ENCODE measurements around the gene DPEP1. TPM values are rescaled to one million over a fixed set of nuclear protein-coding genes. Genes with fewer than 3 reads are reported as not detected.

The DPEP1 gene
- total RNA-seq, 1 donor from 2014 or later: not detected

DNA sequence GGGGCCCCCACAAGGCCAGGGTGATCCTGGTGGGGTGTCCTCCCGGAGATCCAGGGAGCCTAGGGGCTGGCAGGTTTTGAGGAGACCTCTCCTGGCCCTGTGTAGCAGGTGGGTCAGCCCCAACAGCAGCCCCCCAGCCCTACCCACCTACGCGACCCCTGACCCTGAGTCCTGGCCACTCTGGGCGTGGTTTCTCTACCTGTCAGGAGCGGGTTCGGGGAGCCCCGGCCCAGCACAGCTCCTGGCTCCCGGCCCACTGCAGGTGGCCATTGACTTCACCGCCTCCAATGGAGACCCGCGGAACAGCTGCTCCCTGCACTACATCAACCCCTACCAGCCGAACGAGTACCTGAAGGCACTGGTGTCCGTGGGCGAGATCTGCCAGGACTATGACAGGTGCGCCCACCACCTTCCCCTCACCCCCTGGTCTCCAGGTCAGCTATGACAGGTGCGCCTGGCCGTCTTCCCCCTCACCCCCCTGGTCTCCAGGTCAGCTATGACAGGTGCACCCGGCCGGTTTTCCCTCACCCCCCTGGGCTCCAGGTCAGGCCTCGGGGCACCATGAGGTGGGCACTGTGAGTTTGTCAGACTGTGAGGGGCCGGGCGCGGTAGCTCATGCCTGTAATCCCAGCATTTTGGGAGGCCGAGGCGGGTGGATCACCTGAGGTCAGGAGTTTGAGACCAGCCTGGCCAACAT, 24.9 kb upstream of the DPEP1 start:
- H3K4me3 Mint-ChIP-seq (ENCODE audit: unreplicated experiment): no peak overlapping the region
- DNase-seq (ENCODE audit: low spot score): peak; percentile 90
- H3K27me3 Mint-ChIP-seq (ENCODE audit: low read depth): no peaks in the 10 kb centered on the region
- TF ChIP-seq, protein P1, sequence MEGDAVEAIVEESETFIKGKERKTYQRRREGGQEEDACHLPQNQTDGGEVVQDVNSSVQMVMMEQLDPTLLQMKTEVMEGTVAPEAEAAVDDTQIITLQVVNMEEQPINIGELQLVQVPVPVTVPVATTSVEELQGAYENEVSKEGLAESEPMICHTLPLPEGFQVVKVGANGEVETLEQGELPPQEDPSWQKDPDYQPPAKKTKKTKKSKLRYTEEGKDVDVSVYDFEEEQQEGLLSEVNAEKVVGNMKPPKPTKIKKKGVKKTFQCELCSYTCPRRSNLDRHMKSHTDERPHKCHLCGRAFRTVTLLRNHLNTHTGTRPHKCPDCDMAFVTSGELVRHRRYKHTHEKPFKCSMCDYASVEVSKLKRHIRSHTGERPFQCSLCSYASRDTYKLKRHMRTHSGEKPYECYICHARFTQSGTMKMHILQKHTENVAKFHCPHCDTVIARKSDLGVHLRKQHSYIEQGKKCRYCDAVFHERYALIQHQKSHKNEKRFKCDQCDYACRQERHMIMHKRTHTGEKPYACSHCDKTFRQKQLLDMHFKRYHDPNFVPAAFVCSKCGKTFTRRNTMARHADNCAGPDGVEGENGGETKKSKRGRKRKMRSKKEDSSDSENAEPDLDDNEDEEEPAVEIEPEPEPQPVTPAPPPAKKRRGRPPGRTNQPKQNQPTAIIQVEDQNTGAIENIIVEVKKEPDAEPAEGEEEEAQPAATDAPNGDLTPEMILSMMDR (IDR thresholded peaks at IDR 0.05): no peak
- peaks cover 5% of the 10 kb centered on the region for H3K4me1 Mint-ChIP-seq (ENCODE audit: low read depth)
- no peak overlapping the region for H3K27ac Mint-ChIP-seq (ENCODE audit: unreplicated experiment)
- H3K36me3 Mint-ChIP-seq (ENCODE audit: low read depth): no peaks in the 10 kb centered on the region
- H3K9me3 Mint-ChIP-seq (ENCODE audit: low read depth): no peaks in the 10 kb centered on the region

GRCh38 chr16:89589241-89589926, 24.1 kb upstream of the DPEP1 start:
- no peak overlapping the region for H3K4me3 Mint-ChIP-seq (ENCODE audit: unreplicated experiment)
- peak; percentile 77 for DNase-seq (ENCODE audit: low spot score)
- TF ChIP-seq, protein P1 (IDR thresholded peaks at IDR 0.05): no peak
- no peaks in the 10 kb centered on the region for H3K27me3 Mint-ChIP-seq (ENCODE audit: low read depth)
- peaks cover 5% of the 10 kb centered on the region for H3K4me1 Mint-ChIP-seq (ENCODE audit: low read depth)
- no peaks in the 10 kb centered on the region for H3K36me3 Mint-ChIP-seq (ENCODE audit: low read depth)
- H3K9me3 Mint-ChIP-seq (ENCODE audit: low read depth): no peaks in the 10 kb centered on the region
- no peak overlapping the region for H3K27ac Mint-ChIP-seq (ENCODE audit: unreplicated experiment)

GRCh38 chr16:89593841-89594240, 19.6 kb upstream of the DPEP1 start:
- H3K4me1 Mint-ChIP-seq (ENCODE audit: low read depth): no peaks in the 10 kb centered on the region
- DNase-seq (ENCODE audit: low spot score): no peak
- no peak overlapping the region for H3K27ac Mint-ChIP-seq (ENCODE audit: unreplicated experiment)
- no peaks in the 10 kb centered on the region for H3K36me3 Mint-ChIP-seq (ENCODE audit: low read depth)
- TF ChIP-seq, protein P1 (IDR thresholded peaks at IDR 0.05): no peak
- no peaks in the 10 kb centered on the region for H3K27me3 Mint-ChIP-seq (ENCODE audit: low read depth)
- no peak overlapping the region for H3K4me3 Mint-ChIP-seq (ENCODE audit: unreplicated experiment)
- H3K9me3 Mint-ChIP-seq (ENCODE audit: low read depth): no peaks in the 10 kb centered on the region

DNA sequence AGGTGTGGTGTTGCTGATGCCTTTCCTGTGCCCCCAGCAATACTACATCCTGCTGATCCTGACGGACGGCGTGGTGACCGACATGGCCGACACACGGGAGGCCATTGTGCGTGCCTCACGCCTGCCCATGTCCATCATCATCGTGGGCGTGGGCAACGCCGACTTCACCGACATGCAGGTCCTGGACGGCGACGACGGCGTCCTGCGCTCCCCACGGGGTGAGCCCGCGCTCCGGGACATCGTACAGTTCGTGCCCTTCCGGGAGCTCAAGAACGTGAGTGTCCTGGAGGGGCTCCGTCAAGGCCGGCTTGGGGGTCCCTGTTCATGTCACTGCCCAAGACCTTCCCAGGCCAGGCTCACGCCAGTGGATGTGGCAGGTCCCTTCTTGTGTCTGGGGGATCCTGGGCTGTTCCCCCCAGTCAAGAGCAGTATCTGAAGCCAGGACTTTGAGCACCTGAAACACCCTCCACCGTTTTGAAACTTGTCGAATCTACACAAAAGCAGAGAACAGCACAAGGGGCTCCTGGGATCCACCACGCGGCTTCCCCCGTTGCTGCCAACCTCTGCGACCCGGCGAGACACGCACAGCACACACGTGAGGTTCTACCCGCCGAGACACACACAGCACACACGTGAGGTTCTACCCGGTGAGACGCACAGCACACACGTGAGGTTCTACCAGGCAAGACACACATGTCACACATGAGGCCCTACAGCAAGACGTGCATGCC, 17.9 kb upstream of the DPEP1 start:
- Mint-ChIP-seq H3K4me1 (ENCODE audit: low read depth) (no peaks in the 10 kb centered on the region), H3K4me3 (ENCODE audit: unreplicated experiment) (no peak overlapping the region), H3K27ac (ENCODE audit: unreplicated experiment) (no peak overlapping the region), H3K36me3 (ENCODE audit: low read depth) (no peaks in the 10 kb centered on the region), H3K27me3 (ENCODE audit: low read depth) (no peaks in the 10 kb centered on the region), H3K9me3 (ENCODE audit: low read depth) (no peaks in the 10 kb centered on the region)
- TF ChIP-seq, protein P1 (IDR thresholded peaks at IDR 0.05): no peak
- no peak for DNase-seq (ENCODE audit: low spot score)

DNA sequence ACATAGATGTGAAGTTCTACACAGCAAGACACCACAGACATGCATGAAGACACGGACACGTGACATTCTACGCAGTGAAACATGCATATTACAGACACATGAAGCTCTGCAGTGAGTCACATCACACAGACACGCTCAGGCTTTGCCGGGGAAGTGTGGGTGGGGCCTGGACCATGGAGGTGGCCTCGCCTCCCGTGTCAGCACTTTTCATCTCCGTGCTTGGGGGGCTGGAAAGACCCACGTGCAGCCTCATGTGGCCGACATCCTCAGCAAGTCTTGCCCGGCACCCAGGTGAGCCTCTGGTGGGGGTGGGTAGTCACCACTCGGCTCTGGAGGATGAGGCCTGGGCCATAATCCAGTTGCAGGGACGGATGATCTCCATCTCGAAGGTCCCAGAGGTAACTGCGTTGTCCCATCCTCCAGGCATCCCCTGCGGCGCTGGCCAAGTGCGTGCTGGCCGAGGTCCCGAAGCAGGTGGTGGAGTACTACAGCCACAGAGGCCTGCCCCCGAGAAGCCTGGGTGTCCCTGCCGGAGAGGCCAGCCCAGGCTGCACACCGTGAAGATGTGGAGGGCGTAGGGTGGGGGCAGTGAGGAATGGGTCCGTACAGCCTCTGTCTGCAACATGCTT, 17.3 kb upstream of the DPEP1 start:
- Mint-ChIP-seq H3K27me3 (ENCODE audit: low read depth) (no peaks in the 10 kb centered on the region), H3K4me1 (ENCODE audit: low read depth) (no peaks in the 10 kb centered on the region), H3K9me3 (ENCODE audit: low read depth) (no peaks in the 10 kb centered on the region), H3K27ac (ENCODE audit: unreplicated experiment) (no peak overlapping the region), H3K36me3 (ENCODE audit: low read depth) (no peaks in the 10 kb centered on the region), H3K4me3 (ENCODE audit: unreplicated experiment) (no peak overlapping the region)
- TF ChIP-seq, protein P1 (IDR thresholded peaks at IDR 0.05): no peak
- no peak for DNase-seq (ENCODE audit: low spot score)
